HCT116 (cell line): ENCODE measurements around the gene FAM110D. TPM values are rescaled to one million over a fixed set of nuclear protein-coding genes. Genes with fewer than 3 reads are reported as not detected.

Source experiments
- ATAC-seq: fragments of 200-7000 bp; cut with Tn5 transposase; 2 replicates; pipeline ENCODE4 v1.9.1; 2020; ENCODE audit warnings: mild to moderate bottlenecking, moderate library complexity
- BruUV-seq: library from RNA; stranded (reverse); fragments of 400-500 nt; replicated peaks from 2 replicates; lab custom pipeline; 2021; lab: Mats Ljungman, UMichigan
- CTCF ChIA-PET: fragments of 300-600 bp; sonication (Branson Sonifier 250); formaldehyde crosslinking; loops from one replicate; lab custom pipeline; 2021; ENCODE audit warnings: antibody characterized with exemption; lab: Charles Lee
- POLR2A ChIA-PET: fragments of 300-600, 350-600 bp; sonication (Branson Sonifier 250); formaldehyde crosslinking; loops from one replicate; lab custom pipeline; 2021; ENCODE audit warnings: antibody characterized with exemption; lab: Charles Lee
- RAD21 ChIA-PET, 2 experiments: fragments of 300-600 bp; sonication (Branson Sonifier 250); formaldehyde crosslinking; loops; one replicate each; lab custom pipeline; 2023; ENCODE audit warnings: low total read pairs in 2 of 2; ENCODE audit not compliant: uncharacterized antibody in 2 of 2, unreplicated experiment in 2 of 2, low non-redundant PET in 1 of 2; lab: Charles Lee
- DNase-seq: peaks from one replicate; pipeline ENCODE4 v3.0.0-alpha.2; 2010; ENCODE audit warnings: low read depth, low spot score
- H2AFZ ChIP-seq: fragments of 200-600 bp; shearing (Covaris generic), sonication (generic); 2 replicates; pipeline ENCODE4 v1.6.1; 2017; ENCODE audit warnings: low read depth, mixed run types, mixed read lengths, antibody characterized with exemption, low read length; ENCODE audit not compliant: poor library complexity, severe bottlenecking
- H3K27ac ChIP-seq: 2 replicates; pipeline ENCODE4 v1.5.1; 2012; ENCODE audit warnings: low read depth, low read length
- H3K27me3 ChIP-seq: fragments of 200-600 bp; sonication (generic); 2 replicates; pipeline ENCODE4 v1.6.1; 2016; ENCODE audit warnings: mixed run types, low read length, mixed read lengths; ENCODE audit not compliant: insufficient read depth
- H3K36me3 ChIP-seq, 2 experiments: fragments of 200-500 bp in 1 of 2; fragments of 200-600 bp in 1 of 2; sonication (Bioruptor generic) in 1 of 2; sonication (generic) in 1 of 2; 2 replicates each; pipeline versions ENCODE4 v1.5.1 to v1.6.1; 2014 to 2016; ENCODE audit warnings: low read length in 2 of 2, inconsistent platforms in 1 of 2, mixed read lengths in 1 of 2, mixed run types in 1 of 2; ENCODE audit not compliant: insufficient read depth in 2 of 2, control insufficient read depth in 1 of 2
- H3K4me1 ChIP-seq, 2 experiments: fragments of 200-600 bp in 1 of 2; sonication (generic) in 1 of 2; 2 replicates each; pipeline versions ENCODE4 v1.5.1 to v1.6.1; 2012 to 2017; ENCODE audit warnings: low read length in 2 of 2, inconsistent platforms in 1 of 2, mild to moderate bottlenecking in 1 of 2, mixed read lengths in 1 of 2, mixed run types in 1 of 2, moderate library complexity in 1 of 2; ENCODE audit not compliant: insufficient read depth in 2 of 2, control insufficient read depth in 1 of 2
- H3K4me2 ChIP-seq: fragments of 200-600 bp; sonication (generic); 2 replicates; pipeline ENCODE4 v1.6.1; 2017; ENCODE audit warnings: mixed run types, low read length, mixed read lengths
- H3K4me3 ChIP-seq, 2 experiments: fragments of 200-600 bp in 1 of 2; sonication (generic) in 1 of 2; replicated peaks in 1 of 2; 2 replicates each; pipeline ENCODE4 v1.5.1; 2011 to 2016; ENCODE audit warnings: low read length in 2 of 2, control low read depth in 1 of 2, low read depth in 1 of 2, mild to moderate bottlenecking in 1 of 2, mixed read lengths in 1 of 2, mixed run types in 1 of 2
- H3K79me2 ChIP-seq: fragments of 200-600 bp; sonication (generic); 2 replicates; pipeline ENCODE4 v1.6.1; 2017; ENCODE audit warnings: mild to moderate bottlenecking, mixed run types, low read length, moderate library complexity, mixed read lengths; ENCODE audit not compliant: insufficient read depth
- H3K9ac ChIP-seq: fragments of 200-600 bp; sonication (generic); 2 replicates; pipeline ENCODE4 v1.6.1; 2016; ENCODE audit warnings: low read length, mixed read lengths
- H3K9me2 ChIP-seq: fragments of 200-600 bp; sonication (generic), shearing (Covaris generic); 2 replicates; pipeline ENCODE4 v1.6.1; 2017; ENCODE audit warnings: mixed run types, mild to moderate bottlenecking, moderate library complexity; ENCODE audit not compliant: insufficient read depth
- H3K9me3 ChIP-seq, 2 experiments: fragments of 200-500 bp in 1 of 2; fragments of 200-600 bp in 1 of 2; sonication (Bioruptor generic) in 1 of 2; sonication (generic) in 1 of 2; 2 replicates each; pipeline ENCODE4 v1.6.1; 2014 to 2017; ENCODE audit warnings: low read length in 2 of 2, mixed read lengths in 2 of 2, inconsistent platforms in 1 of 2, low read depth in 1 of 2, mild to moderate bottlenecking in 1 of 2, mixed run types in 1 of 2, moderate library complexity in 1 of 2; ENCODE audit not compliant: control insufficient read depth in 1 of 2, insufficient read depth in 1 of 2
- H4K20me1 ChIP-seq: fragments of 200-600 bp; sonication (generic), shearing (Covaris generic); 2 replicates; pipeline ENCODE4 v1.6.1; 2017; ENCODE audit warnings: mixed run types, mild to moderate bottlenecking, moderate library complexity; ENCODE audit not compliant: insufficient read depth
- ATF3 ChIP-seq: IDR thresholded peaks from 2 replicates; pipeline ENCODE4 v1.6.1; 2012
- CBX3 ChIP-seq: IDR thresholded peaks from 2 replicates; pipeline ENCODE4 v1.6.1; 2012; ENCODE audit warnings: low read depth
- EZH2 ChIP-seq: fragments of 200-600 bp; sonication (generic); IDR thresholded peaks from 2 replicates; pipeline ENCODE4 v1.6.1; 2017; ENCODE audit warnings: antibody characterized with exemption, mixed run types
- FOSL1 ChIP-seq: IDR thresholded peaks from 2 replicates; pipeline ENCODE4 v1.6.1; 2012; ENCODE audit warnings: low read depth
- JUND ChIP-seq: IDR thresholded peaks from 2 replicates; pipeline ENCODE4 v1.6.1; 2012
- POLR2A ChIP-seq: IDR thresholded peaks from 2 replicates; pipeline ENCODE4 v1.7.0; 2011; ENCODE audit warnings: borderline replicate concordance; ENCODE audit not compliant: insufficient read depth, insufficient read length; ENCODE audit errors: extremely low read depth
- POLR2AphosphoS5 ChIP-seq: IDR thresholded peaks from 2 replicates; pipeline ENCODE4 v1.6.1; 2011; ENCODE audit warnings: mild to moderate bottlenecking, low read depth, low read length, moderate library complexity
- RAD21 ChIP-seq: IDR thresholded peaks from 2 replicates; pipeline ENCODE4 v1.6.1; 2012; ENCODE audit warnings: low read depth, mild to moderate bottlenecking
- REST ChIP-seq: IDR thresholded peaks from 2 replicates; pipeline ENCODE4 v1.6.1; 2012; ENCODE audit warnings: low read depth
- SIN3A ChIP-seq: IDR thresholded peaks from 2 replicates; pipeline ENCODE4 v1.6.1; 2012; ENCODE audit warnings: low read depth
- SRF ChIP-seq: IDR thresholded peaks from 2 replicates; pipeline ENCODE4 v1.6.1; 2012; ENCODE audit warnings: low read depth
- TCF7L2 ChIP-seq: IDR thresholded peaks from 2 replicates; pipeline ENCODE4 v1.7.0; 2011; ENCODE audit warnings: borderline replicate concordance, inconsistent platforms; ENCODE audit not compliant: insufficient read depth, insufficient read length; ENCODE audit errors: extremely low read depth
- ZFX ChIP-seq: fragments of 450-650 bp; IDR thresholded peaks from 2 replicates; pipeline ENCODE4 v1.6.1; 2017
- ZNF274 ChIP-seq: fragments of 200-500 bp; sonication (Bioruptor generic); IDR thresholded peaks from 2 replicates; pipeline ENCODE4 v1.6.1; 2014; ENCODE audit warnings: mild to moderate bottlenecking, low read depth, low read length, inconsistent platforms
- intact Hi-C: fragments of 100-400 bp; cut with micrococcal nuclease; formaldehyde crosslinking; loops from 2 replicates; pipeline ENCODE4 v1.10.0; 2022
- total RNA-seq: library from RNA; stranded (reverse); gene quantifications from one replicate; pipeline ENCODE4 v1.2.1, GENCODE V29; 2021; ENCODE audit not compliant: unreplicated experiment
- TF ChIP-seq, protein P1 (sequence below), 3 experiments: fragments of 200-600 bp in 1 of 3; sonication (generic) in 1 of 3; IDR thresholded peaks in 2 of 3; conservative IDR thresholded peaks in 1 of 3; 2 replicates each; pipeline ENCODE4 v1.5.1; 2012 to 2017; ENCODE audit warnings: low read depth in 2 of 3, low read length in 2 of 3, antibody characterized with exemption in 1 of 3, borderline replicate concordance in 1 of 3, control low read depth in 1 of 3, mild to moderate bottlenecking in 1 of 3, mixed read lengths in 1 of 3, mixed run types in 1 of 3, moderate library complexity in 1 of 3; ENCODE audit not compliant: insufficient read depth in 1 of 3
- TF ChIP-seq, protein P2 (sequence below): IDR thresholded peaks from 2 replicates; pipeline ENCODE4 v1.6.1; 2012

The FAM110D gene
- total RNA-seq, 1 experiment from 2014 or later = 0.34 TPM

DNA sequence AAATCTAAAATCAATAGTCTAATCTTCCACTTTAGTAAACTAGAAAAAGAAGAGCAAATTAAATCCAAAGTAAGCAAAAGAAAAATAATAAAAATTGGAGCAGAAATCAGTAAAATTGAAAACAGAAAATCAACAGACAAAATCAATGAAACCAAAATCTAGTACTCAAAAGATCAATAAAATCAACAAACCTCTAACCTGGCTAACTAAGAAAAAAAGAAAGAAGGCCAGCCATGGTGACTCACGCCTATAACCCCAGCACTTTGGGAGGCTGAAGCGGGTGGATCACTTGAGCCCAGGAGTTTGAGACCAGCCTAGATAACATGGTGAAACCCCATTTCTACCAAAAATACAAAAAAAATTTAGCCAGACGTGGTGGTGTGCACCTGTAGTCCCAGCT is 24.4 kb upstream of the FAM110D start (continued):
- TF ChIP-seq REST = no peak

DNA sequence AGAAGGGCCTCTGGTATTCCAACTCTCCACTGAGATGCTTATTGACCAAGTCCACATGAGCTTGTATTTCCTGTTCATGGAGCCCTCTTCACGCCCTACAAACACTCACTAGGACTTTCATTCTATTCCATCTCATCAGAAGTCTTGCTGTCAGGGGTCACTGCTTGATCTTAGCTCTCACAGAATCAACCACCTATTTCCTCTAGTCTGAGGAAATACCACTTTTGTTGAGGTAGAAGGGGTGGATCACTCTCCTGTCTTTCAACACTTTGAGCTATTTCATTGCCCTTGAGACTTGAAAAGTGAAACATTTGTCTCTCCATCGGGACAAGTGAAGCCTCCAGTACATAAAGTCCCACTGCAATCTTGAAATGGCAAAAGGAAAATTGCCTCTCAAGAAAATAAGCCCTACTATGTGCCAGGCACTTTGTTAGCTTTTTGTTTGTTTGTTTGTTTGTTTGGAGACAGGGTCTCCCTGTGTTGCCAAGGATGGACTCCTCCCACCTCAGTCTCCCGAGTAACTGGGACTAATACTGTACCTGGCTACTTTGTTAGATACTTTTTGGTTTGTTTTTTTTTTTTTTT is 19.8 kb upstream of the FAM110D start:
- RAD21 ChIA-PET = no interaction called here
- H3K27me3 ChIP-seq = no peaks in the 10 kb centered on the region
- H3K4me1 ChIP-seq = peaks cover 14 to 29% of the 10 kb centered on the region in 2 experiments
- CTCF ChIA-PET = interaction anchor here (1.0 kb wide), 2 partner anchors 18 to 95 kb away, joined by 3 read pairs; partner anchors contain the start of gene CEP85
- no peaks in the 10 kb centered on the region for H3K36me3 ChIP-seq
- no peaks in the 10 kb centered on the region for H4K20me1 ChIP-seq
- DNase-seq (no peak), ATAC-seq (no peak)
- H3K4me3 ChIP-seq = no peak overlapping the region
- no peaks in the 10 kb centered on the region for H3K9me3 ChIP-seq
- no peaks in the 10 kb centered on the region for H3K9me2 ChIP-seq
- no peaks in the 10 kb centered on the region for H3K79me2 ChIP-seq
- no peak overlapping the region for H3K4me2 ChIP-seq
- intact Hi-C loops = no loop called here
- H3K27ac ChIP-seq = no peak overlapping the region
- H2AFZ ChIP-seq = no peak overlapping the region
- BruUV-seq = no TSS peak
- no peak overlapping the region for H3K9ac ChIP-seq
- POLR2A ChIA-PET = interaction anchor here (0.7 to 1.2 kb wide), 4 partner anchors 16 to 103 kb away, joined by 3 to 4 read pairs (median 3); partner anchors contain the start of genes PDIK1L and ZNF593
- TF ChIP-seq REST (no peak), ZNF274 (no peak), POLR2AphosphoS5 (no peak), FOSL1 (no peak), TCF7L2 (no peak), ATF3 (no peak), ZFX (no peak), SRF (no peak), EZH2 (no peak), JUND (no peak), SIN3A (no peak), CBX3 (no peak), RAD21 (no peak), POLR2A (no peak)
- TF ChIP-seq, protein P1, sequence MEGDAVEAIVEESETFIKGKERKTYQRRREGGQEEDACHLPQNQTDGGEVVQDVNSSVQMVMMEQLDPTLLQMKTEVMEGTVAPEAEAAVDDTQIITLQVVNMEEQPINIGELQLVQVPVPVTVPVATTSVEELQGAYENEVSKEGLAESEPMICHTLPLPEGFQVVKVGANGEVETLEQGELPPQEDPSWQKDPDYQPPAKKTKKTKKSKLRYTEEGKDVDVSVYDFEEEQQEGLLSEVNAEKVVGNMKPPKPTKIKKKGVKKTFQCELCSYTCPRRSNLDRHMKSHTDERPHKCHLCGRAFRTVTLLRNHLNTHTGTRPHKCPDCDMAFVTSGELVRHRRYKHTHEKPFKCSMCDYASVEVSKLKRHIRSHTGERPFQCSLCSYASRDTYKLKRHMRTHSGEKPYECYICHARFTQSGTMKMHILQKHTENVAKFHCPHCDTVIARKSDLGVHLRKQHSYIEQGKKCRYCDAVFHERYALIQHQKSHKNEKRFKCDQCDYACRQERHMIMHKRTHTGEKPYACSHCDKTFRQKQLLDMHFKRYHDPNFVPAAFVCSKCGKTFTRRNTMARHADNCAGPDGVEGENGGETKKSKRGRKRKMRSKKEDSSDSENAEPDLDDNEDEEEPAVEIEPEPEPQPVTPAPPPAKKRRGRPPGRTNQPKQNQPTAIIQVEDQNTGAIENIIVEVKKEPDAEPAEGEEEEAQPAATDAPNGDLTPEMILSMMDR (IDR thresholded peaks at IDR 0.05 in 2 of 3, conservative IDR thresholded peaks at IDR 0.05 in 1 of 3; ENCODE audit: borderline replicate concordance in 1 of 3, insufficient read depth in 1 of 3, low read depth in 2 of 3, low read length in 2 of 3) = no peak
- TF ChIP-seq, protein P2, sequence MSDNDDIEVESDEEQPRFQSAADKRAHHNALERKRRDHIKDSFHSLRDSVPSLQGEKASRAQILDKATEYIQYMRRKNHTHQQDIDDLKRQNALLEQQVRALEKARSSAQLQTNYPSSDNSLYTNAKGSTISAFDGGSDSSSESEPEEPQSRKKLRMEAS = no peak
